HepG2 (cell line): ENCODE results near the gene ARFIP2.

Source experiments
- ASH2L ChIP-seq: fragments of 300-600, 200-600 bp; sonication (generic); IDR thresholded peaks from 2 replicates; pipeline ENCODE4 v1.7.0; 2017; ENCODE audit warnings: low read depth, mild to moderate bottlenecking, moderate library complexity, mixed read lengths, low read length; ENCODE audit not compliant: insufficient read length
- EP300 ChIP-seq, 3 experiments: sonication (generic) in 1 of 3; formaldehyde crosslinking in 1 of 3; IDR thresholded peaks; 2 replicates each; pipeline versions ENCODE4 v1.5.1 to v1.6.1; 2011 to 2020; ENCODE audit warnings: low read depth in 2 of 3, low read length in 2 of 3, borderline replicate concordance in 1 of 3, improper control_type of control experiment in 1 of 3, mild to moderate bottlenecking in 1 of 3, missing genetic modification reagents in 1 of 3, moderate library complexity in 1 of 3
- EZH2 ChIP-seq: conservative IDR thresholded peaks from 2 replicates; pipeline ENCODE4 v1.6.1; 2012; ENCODE audit warnings: mild to moderate bottlenecking, low read depth, low read length, moderate library complexity
- KLF9 ChIP-seq: IDR thresholded peaks from 2 replicates; pipeline ENCODE4 v1.6.1; 2016; ENCODE audit warnings: low read depth
- MIXL1 ChIP-seq: IDR thresholded peaks from 2 replicates; pipeline ENCODE4 v1.6.1; 2016
- MTA3 ChIP-seq: sonication (generic); formaldehyde crosslinking; IDR thresholded peaks from 2 replicates; pipeline ENCODE4 v1.4.0; 2020; ENCODE audit warnings: missing genetic modification reagents
- NFYB ChIP-seq: sonication (generic); formaldehyde crosslinking; IDR thresholded peaks from 2 replicates; pipeline ENCODE4 v1.4.0; 2020; ENCODE audit warnings: missing genetic modification reagents
- POLR2A ChIP-seq, 2 experiments: IDR thresholded peaks; 2 replicates each; pipeline ENCODE4 v1.6.1; 2011; ENCODE audit warnings: low read depth in 2 of 2, low read length in 2 of 2, mild to moderate bottlenecking in 1 of 2, moderate library complexity in 1 of 2; ENCODE audit not compliant: insufficient read depth in 1 of 2
- YY1 ChIP-seq: IDR thresholded peaks from 2 replicates; pipeline ENCODE4 v1.6.1; 2011; ENCODE audit warnings: low read length, low read depth, moderate library complexity, mild to moderate bottlenecking; ENCODE audit not compliant: insufficient read depth, insufficient replicate concordance
- TF ChIP-seq, protein P1 (sequence below): sonication (generic); formaldehyde crosslinking; IDR thresholded peaks from 2 replicates; pipeline ENCODE4 v1.5.0; 2020; ENCODE audit warnings: mild to moderate bottlenecking, missing genetic modification reagents, moderate library complexity
- TF ChIP-seq, protein P2 (sequence below): sonication (generic); formaldehyde crosslinking; IDR thresholded peaks from 2 replicates; pipeline ENCODE4 v1.4.0; 2020; ENCODE audit warnings: missing genetic modification reagents
- TF ChIP-seq, protein P3 (sequence below): IDR thresholded peaks from 2 replicates; pipeline ENCODE4 v1.6.1; 2018; ENCODE audit warnings: missing genetic modification reagents, mild to moderate bottlenecking, missing compliant biosample characterization
- TF ChIP-seq, protein P4 (sequence below): sonication (generic); formaldehyde crosslinking; IDR thresholded peaks from 2 replicates; pipeline ENCODE4 v1.5.1; 2020; ENCODE audit warnings: mild to moderate bottlenecking, missing genetic modification reagents

DNA sequence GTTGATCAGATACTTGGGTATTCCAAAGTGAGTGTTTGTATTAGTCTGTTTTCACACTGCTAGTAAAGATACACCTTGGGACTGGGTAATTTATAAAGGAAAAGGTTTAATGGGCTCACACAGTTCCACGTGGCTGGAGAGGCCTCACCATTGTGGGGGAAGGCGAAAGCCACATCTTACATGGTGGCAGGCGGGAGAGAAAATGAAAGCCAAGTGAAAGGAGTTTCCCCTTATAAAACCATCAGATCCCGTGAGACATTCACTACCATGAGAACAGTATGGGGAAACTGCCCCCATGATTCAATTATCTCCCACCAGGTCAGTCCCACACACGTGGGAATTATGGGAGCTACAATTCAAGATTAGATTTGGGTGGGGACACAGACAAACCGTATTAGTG is 7.2 kb upstream of the ARFIP2 start:
- TF ChIP-seq, protein P1, sequence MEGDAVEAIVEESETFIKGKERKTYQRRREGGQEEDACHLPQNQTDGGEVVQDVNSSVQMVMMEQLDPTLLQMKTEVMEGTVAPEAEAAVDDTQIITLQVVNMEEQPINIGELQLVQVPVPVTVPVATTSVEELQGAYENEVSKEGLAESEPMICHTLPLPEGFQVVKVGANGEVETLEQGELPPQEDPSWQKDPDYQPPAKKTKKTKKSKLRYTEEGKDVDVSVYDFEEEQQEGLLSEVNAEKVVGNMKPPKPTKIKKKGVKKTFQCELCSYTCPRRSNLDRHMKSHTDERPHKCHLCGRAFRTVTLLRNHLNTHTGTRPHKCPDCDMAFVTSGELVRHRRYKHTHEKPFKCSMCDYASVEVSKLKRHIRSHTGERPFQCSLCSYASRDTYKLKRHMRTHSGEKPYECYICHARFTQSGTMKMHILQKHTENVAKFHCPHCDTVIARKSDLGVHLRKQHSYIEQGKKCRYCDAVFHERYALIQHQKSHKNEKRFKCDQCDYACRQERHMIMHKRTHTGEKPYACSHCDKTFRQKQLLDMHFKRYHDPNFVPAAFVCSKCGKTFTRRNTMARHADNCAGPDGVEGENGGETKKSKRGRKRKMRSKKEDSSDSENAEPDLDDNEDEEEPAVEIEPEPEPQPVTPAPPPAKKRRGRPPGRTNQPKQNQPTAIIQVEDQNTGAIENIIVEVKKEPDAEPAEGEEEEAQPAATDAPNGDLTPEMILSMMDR (CRISPR knock-in tag), result no peak
- no peak for TF ChIP-seq EZH2
- TF ChIP-seq EP300 (IDR thresholded peaks at IDR 0.05; ENCODE audit: low read depth in 2 of 2, low read length in 2 of 2), result no peak
- no peak for TF ChIP-seq EP300 (CRISPR knock-in tag; IDR thresholded peaks at IDR 0.05; ENCODE audit: borderline replicate concordance)
- no peak for TF ChIP-seq POLR2A (IDR thresholded peaks at IDR 0.05; ENCODE audit: insufficient read depth in 1 of 2, low read depth in 2 of 2, low read length in 2 of 2)
- no peak for TF ChIP-seq NFYB
- TF ChIP-seq KLF9 (CRISPR knock-in tag), result no peak
- TF ChIP-seq MIXL1, result no peak
- TF ChIP-seq, protein P2, sequence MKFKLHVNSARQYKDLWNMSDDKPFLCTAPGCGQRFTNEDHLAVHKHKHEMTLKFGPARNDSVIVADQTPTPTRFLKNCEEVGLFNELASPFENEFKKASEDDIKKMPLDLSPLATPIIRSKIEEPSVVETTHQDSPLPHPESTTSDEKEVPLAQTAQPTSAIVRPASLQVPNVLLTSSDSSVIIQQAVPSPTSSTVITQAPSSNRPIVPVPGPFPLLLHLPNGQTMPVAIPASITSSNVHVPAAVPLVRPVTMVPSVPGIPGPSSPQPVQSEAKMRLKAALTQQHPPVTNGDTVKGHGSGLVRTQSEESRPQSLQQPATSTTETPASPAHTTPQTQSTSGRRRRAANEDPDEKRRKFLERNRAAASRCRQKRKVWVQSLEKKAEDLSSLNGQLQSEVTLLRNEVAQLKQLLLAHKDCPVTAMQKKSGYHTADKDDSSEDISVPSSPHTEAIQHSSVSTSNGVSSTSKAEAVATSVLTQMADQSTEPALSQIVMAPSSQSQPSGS (CRISPR knock-in tag), result no peak
- TF ChIP-seq, protein P3, sequence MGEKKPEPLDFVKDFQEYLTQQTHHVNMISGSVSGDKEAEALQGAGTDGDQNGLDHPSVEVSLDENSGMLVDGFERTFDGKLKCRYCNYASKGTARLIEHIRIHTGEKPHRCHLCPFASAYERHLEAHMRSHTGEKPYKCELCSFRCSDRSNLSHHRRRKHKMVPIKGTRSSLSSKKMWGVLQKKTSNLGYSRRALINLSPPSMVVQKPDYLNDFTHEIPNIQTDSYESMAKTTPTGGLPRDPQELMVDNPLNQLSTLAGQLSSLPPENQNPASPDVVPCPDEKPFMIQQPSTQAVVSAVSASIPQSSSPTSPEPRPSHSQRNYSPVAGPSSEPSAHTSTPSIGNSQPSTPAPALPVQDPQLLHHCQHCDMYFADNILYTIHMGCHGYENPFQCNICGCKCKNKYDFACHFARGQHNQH, result no peak
- TF ChIP-seq MTA3 (CRISPR knock-in tag), result no peak
- TF ChIP-seq, protein P4, sequence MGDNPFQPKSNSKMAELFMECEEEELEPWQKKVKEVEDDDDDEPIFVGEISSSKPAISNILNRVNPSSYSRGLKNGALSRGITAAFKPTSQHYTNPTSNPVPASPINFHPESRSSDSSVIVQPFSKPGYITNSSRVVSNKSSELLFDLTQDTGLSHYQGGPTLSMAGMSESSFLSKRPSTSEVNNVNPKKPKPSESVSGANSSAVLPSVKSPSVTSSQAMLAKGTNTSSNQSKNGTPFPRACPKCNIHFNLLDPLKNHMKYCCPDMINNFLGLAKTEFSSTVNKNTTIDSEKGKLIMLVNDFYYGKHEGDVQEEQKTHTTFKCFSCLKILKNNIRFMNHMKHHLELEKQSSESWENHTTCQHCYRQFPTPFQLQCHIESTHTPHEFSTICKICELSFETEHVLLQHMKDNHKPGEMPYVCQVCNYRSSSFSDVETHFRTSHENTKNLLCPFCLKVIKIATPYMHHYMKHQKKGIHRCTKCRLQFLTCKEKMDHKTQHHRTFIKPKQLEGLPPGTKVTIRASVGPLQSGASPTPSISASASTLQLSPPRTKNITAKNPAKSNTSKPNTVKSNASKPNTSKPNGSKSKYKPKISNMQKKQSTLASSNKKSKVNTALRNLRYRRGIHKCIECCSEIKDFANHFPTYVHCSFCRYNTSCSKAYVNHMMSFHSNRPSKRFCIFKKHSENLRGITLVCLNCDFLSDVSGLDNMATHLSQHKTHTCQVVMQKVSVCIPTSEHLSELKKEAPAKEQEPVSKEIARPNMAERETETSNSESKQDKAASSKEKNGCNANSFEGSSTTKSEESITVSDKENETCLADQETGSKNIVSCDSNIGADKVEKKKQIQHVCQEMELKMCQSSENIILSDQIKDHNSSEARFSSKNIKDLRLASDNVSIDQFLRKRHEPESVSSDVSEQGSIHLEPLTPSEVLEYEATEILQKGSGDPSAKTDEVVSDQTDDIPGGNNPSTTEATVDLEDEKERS (CRISPR knock-in tag), result no peak
- no peak for TF ChIP-seq YY1
- TF ChIP-seq ASH2L, result no peak
